ENCODE results near the gene SMC4. TPM values are rescaled to one million over a fixed set of nuclear protein-coding genes. Genes with fewer than 3 reads are reported as not detected.

Gene SMC4
- total and polyA plus RNA-seq, 2 of the 8 experiments (the other 6 are each of a cell fraction or from before 2014, with no cell fraction given): 26.6 to 118 TPM

- H3K4ac ChIP-seq (replicated peaks; ENCODE audit: insufficient read length, low read depth, low read length): no peak overlapping the region
- peaks cover 2% of the 10 kb centered on the region; the same call in 1 of the 2 replicates for H3K79me1 ChIP-seq (ENCODE audit: low read depth, low read length)
- H3K23ac ChIP-seq (ENCODE audit: insufficient read length): no peak overlapping the region
- no peak overlapping the region for H3K4me3 ChIP-seq (ENCODE audit: extremely low read depth in 1 of 4, insufficient read depth in 2 of 4, low read depth in 3 of 4, low read length in 4 of 4)
- H3K18ac ChIP-seq (ENCODE audit: extremely low read depth, low read length): no peak overlapping the region
- no peaks in the 10 kb centered on the region for H3K4me1 ChIP-seq (replicated peaks in 1 of 4; ENCODE audit: control insufficient read depth in 3 of 4, insufficient read depth in 4 of 4, low read length in 3 of 4)
- H3K4me2 ChIP-seq (ENCODE audit: insufficient read depth in 1 of 2, low read depth in 2 of 2, low read length in 2 of 2): no peak overlapping the region
- H4K91ac ChIP-seq (replicated peaks; ENCODE audit: insufficient read length, low read length): no peak overlapping the region
- H4K5ac ChIP-seq (ENCODE audit: insufficient read length, low read depth, low read length): no peak overlapping the region
- no peak overlapping the region for H2AFZ ChIP-seq (ENCODE audit: low read length)
- no peak overlapping the region for H2BK12ac ChIP-seq (ENCODE audit: low read depth, low read length)
- ChIA-PET CTCF (ENCODE audit: partially characterized antibody) (no interaction called here), POLR2A (ENCODE audit: partially characterized antibody) (interaction anchor here (1.0 kb wide), 1 partner anchor 9 kb away, joined by 3 read pairs; no protein-coding TSS in a partner anchor)
- DNase-seq (ENCODE audit: low read depth in 1 of 2, low spot score in 2 of 2) (no peak), FAIRE-seq (no peak)
- no peak overlapping the region for H3K56ac ChIP-seq (replicated peaks; ENCODE audit: insufficient read length, low read depth, low read length)
- no peak overlapping the region for H2BK20ac ChIP-seq (ENCODE audit: low read length)
- H3K27ac ChIP-seq (ENCODE audit: low read depth, low read length): no peak overlapping the region
- H4K8ac ChIP-seq (ENCODE audit: extremely low read depth, insufficient read depth, low read length): no peak overlapping the region
- peaks cover 0 to 38% of the 10 kb centered on the region in 2 experiments; a peak in 3 of 4 replicates for H3K79me2 ChIP-seq (ENCODE audit: control insufficient read depth in 1 of 2, insufficient read depth in 2 of 2, low read length in 2 of 2)
- H2AK5ac ChIP-seq (ENCODE audit: low read depth, low read length): no peak overlapping the region
- no peaks in the 10 kb centered on the region for H3K9me3 ChIP-seq (ENCODE audit: insufficient read depth in 2 of 2, low read depth in 1 of 2, low read length in 1 of 2)
- no peak overlapping the region for H3K9ac ChIP-seq (replicated peaks in 1 of 4; ENCODE audit: extremely low read depth in 1 of 4, low read depth in 3 of 4, low read length in 3 of 4)
- peaks cover 0 to 1% of the 10 kb centered on the region in 2 experiments for H4K20me1 ChIP-seq (replicated peaks in 1 of 2; ENCODE audit: control insufficient read depth in 1 of 2, insufficient read depth in 2 of 2, low read length in 2 of 2)
- WGBS, 2 experiments (ENCODE audit: extremely low coverage in 1 of 2, insufficient coverage in 1 of 2, insufficient read length in 1 of 2, insufficient replicate concordance in 2 of 2, low coverage in 1 of 2, low lambda C conversion rate in 2 of 2, missing lambda C conversion rate in 1 of 2): 97% methylated on average over 2 of the region's 2 CpGs; no CpG with 5 or more reads in 1 of the 2 experiments
- no peaks in the 10 kb centered on the region for H3K27me3 ChIP-seq (replicated peaks in 1 of 4; ENCODE audit: control insufficient read depth in 3 of 4, extremely low read depth in 1 of 4, insufficient read depth in 3 of 4, low read length in 3 of 4)
- no peak overlapping the region for H2BK15ac ChIP-seq (ENCODE audit: low read length)
- H2BK5ac ChIP-seq (ENCODE audit: low read depth, low read length): no peak overlapping the region
- no peaks in the 10 kb centered on the region for H3K36me3 ChIP-seq (ENCODE audit: control insufficient read depth in 2 of 4, insufficient read depth in 4 of 4, low read length in 3 of 4)
- 0 out of 2 replicates have a peak, but pooled peaks cover under 1% of the 10 kb centered on the region for H3K23me2 ChIP-seq (ENCODE audit: low read depth, low read length)
- H2BK120ac ChIP-seq (replicated peaks; ENCODE audit: low read depth, low read length): no peak overlapping the region
- H3K14ac ChIP-seq (ENCODE audit: insufficient read length): no peak overlapping the region
- TF ChIP-seq EZH2 (IDR thresholded peaks at IDR 0.05; ENCODE audit: low read depth, low read length, severe bottlenecking) (no peak), FOSL1 (IDR thresholded peaks at IDR 0.05; ENCODE audit: insufficient read depth, low read depth, low read length) (no peak), MAFK (IDR thresholded peaks at IDR 0.05; ENCODE audit: low read depth, low read length) (no peak), ATF2 (IDR thresholded peaks at IDR 0.05; ENCODE audit: low read length) (no peak), TEAD4 (IDR thresholded peaks at IDR 0.05; ENCODE audit: low read depth, low read length) (no peak), HDAC2 (IDR thresholded peaks at IDR 0.05; ENCODE audit: borderline replicate concordance in 1 of 2, low read depth in 2 of 2, low read length in 2 of 2) (no peak), EP300 (IDR thresholded peaks at IDR 0.05; ENCODE audit: borderline replicate concordance in 1 of 2, low read depth in 2 of 2, low read length in 2 of 2) (no peak), SP2 (IDR thresholded peaks at IDR 0.05; ENCODE audit: low read length) (no peak), KDM4A (IDR thresholded peaks at IDR 0.05; ENCODE audit: low read depth, low read length, severe bottlenecking) (no peak), SP4 (IDR thresholded peaks at IDR 0.05; ENCODE audit: low read length) (no peak)
Observed at GRCh38 chr3:160393346-160394008, 6.0 kb upstream of the SMC4 start.
